Activated CD4-positive, alpha-beta T cell treated with anti-CD3 and anti-CD28 coated beads, Interleukin-2, amount 50 U/mL, for 1 hour (primary cell): ENCODE results near the gene CDRT4.
"Not testable (repeated sequence)": the region's sequence is repeated elsewhere in the genome, so short reads cannot be mapped to it uniquely, and the experiment has no call there.

Experiments
- DNase-seq: peaks from one replicate; pipeline ENCODE4 v3.0.0-alpha.2; 2020

Gene CDRT4

GRCh38 chr17:15467592-15467991 is at the start of gene CDRT4:
CDRT4 (minus strand) TSS chr17:15467621; CDS start chr17:15440238, 27,383 bp downstream.
- no peak for DNase-seq

- no peak for DNase-seq
Observed at GRCh38 chr17:15516150-15516549, 48.7 kb upstream of the CDRT4 start.

GRCh38 chr17:15514469-15514868 is 47.0 kb upstream of the CDRT4 start:
- no peak for DNase-seq

GRCh38 chr17:15513856-15514459 is 46.5 kb upstream of the CDRT4 start:
- no peak for DNase-seq

- no peak for DNase-seq
Observed at GRCh38 chr17:15513058-15513791, 45.8 kb upstream of the CDRT4 start.

GRCh38 chr17:15512071-15512709 is 44.8 kb upstream of the CDRT4 start:
- DNase-seq: no peak

- DNase-seq: no peak
Observed at GRCh38 chr17:15511142-15511541, 43.7 kb upstream of the CDRT4 start.

- no peak for DNase-seq
Observed at GRCh38 chr17:15510361-15510760, 42.9 kb upstream of the CDRT4 start.

- DNase-seq: no peak
Observed at GRCh38 chr17:15509095-15509494, 41.7 kb upstream of the CDRT4 start.

- DNase-seq: no peak
Observed at GRCh38 chr17:15508466-15508865, 41.0 kb upstream of the CDRT4 start.

GRCh38 chr17:15507896-15508295 is 40.5 kb upstream of the CDRT4 start:
- DNase-seq: no peak

GRCh38 chr17:15507001-15507400 is 39.6 kb upstream of the CDRT4 start:
- DNase-seq: no peak

- DNase-seq: not testable (repeated sequence)
Observed at GRCh38 chr17:15505708-15506107, 38.3 kb upstream of the CDRT4 start.

- DNase-seq: no peak
Observed at GRCh38 chr17:15503731-15504130, 36.3 kb upstream of the CDRT4 start.

- peak; percentile 53 for DNase-seq
Observed at GRCh38 chr17:15502369-15503112, 35.1 kb upstream of the CDRT4 start.

- no peak for DNase-seq
Observed at GRCh38 chr17:15501793-15502192, 34.4 kb upstream of the CDRT4 start.

GRCh38 chr17:15501282-15501681 is 33.9 kb upstream of the CDRT4 start:
- no peak for DNase-seq

GRCh38 chr17:15498107-15498506 is 30.7 kb upstream of the CDRT4 start:
- no peak for DNase-seq

- no peak for DNase-seq
Observed at GRCh38 chr17:15496735-15497670, 29.6 kb upstream of the CDRT4 start.

GRCh38 chr17:15494821-15495220 is 27.4 kb upstream of the CDRT4 start:
- no peak for DNase-seq

- DNase-seq: no peak
Observed at GRCh38 chr17:15493693-15494035, 26.2 kb upstream of the CDRT4 start.
